HG03108 (cell line): ENCODE data around the gene KRT15.
"Not testable (repeated sequence)": the region's sequence is repeated elsewhere in the genome, so short reads cannot be mapped to it uniquely, and the experiment has no call there.

Experiments used
- ATAC-seq: cut with Tn5 transposase; IDR thresholded peaks from one replicate; pipeline ENCODE4 v1.9.1; 2021; ENCODE audit warnings: moderate library complexity; ENCODE audit not compliant: unreplicated experiment

The KRT15 gene

DNA sequence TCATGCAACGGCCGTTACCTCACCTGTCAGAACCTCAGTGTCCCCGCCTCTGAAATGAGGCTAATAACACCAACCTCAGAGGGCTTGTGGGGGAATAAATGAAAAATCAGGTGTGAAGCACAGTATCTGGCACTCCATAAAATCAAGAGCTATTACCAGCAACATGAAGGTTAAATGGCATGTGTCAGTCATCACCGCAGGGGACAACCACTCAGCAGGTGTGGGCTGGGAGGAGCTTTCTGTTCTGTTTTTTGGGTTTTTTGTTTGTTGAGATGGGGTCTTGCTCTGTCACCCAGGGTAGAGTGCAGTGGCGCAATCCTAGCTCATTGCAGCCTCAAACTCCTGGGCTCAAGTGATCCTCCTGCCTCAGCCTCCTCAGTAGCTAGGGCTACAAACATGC is 26.2 kb upstream of the KRT15 start:
- ATAC-seq, result no peak

DNA sequence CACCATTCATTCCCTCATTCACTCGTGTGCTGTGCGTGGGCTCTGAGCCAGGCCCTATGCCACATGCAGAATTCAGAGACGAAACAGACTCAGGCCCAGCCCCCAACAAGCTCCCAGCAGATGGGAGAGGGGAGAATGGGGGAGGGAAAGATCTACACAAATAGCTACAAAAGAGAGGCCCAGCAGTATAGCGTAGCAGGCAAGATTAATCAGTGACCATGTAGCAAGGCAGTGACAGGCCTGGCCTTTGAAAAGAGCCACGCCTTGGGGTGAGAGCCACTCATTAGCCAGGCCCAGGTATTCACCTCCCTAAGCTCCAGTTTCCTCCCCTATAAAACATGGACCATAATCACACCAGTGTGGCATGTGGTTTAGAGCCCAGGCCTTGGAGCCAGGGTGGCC is 25.8 kb upstream of the KRT15 start:
- ATAC-seq, result no peak

DNA sequence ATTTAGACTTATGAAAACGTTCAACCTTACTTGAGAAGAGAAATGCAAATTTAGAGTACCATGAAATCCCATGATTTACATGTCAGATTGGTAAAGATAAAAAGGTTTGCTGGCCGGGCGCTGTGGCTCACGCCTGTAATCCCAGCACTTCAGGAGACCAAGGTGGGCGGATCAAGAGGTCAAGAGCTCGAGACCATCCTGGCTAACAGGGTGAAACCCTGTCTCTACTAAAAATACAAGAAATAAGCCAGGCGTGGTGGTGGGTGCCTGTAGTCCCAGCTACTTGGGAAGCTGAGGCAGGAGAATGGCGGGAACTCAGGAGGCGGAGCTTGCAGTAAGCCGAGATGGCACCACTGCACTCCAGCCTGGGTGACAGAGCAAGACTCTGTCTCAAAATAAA is 24.1 kb upstream of the KRT15 start:
- not testable (repeated sequence) for ATAC-seq

DNA sequence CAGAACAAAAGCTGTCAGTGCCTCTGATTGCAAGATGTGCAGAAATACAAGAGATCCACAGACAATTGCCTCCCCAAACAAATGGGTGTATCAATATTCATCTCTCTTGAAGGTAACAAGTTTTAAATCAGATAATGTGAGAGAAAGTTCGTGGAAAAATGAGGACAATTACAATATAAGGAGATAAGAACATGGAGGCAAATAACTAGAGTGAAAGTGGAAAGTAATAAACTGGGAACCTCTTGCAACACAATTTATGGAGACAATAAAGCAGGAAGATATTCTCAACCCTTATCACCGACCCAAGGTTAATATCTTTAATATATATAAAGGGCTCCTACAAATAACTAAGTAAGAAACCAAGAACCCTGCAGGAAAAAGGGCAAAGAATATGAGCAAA is 23.7 kb upstream of the KRT15 start:
- ATAC-seq, result no peak

DNA sequence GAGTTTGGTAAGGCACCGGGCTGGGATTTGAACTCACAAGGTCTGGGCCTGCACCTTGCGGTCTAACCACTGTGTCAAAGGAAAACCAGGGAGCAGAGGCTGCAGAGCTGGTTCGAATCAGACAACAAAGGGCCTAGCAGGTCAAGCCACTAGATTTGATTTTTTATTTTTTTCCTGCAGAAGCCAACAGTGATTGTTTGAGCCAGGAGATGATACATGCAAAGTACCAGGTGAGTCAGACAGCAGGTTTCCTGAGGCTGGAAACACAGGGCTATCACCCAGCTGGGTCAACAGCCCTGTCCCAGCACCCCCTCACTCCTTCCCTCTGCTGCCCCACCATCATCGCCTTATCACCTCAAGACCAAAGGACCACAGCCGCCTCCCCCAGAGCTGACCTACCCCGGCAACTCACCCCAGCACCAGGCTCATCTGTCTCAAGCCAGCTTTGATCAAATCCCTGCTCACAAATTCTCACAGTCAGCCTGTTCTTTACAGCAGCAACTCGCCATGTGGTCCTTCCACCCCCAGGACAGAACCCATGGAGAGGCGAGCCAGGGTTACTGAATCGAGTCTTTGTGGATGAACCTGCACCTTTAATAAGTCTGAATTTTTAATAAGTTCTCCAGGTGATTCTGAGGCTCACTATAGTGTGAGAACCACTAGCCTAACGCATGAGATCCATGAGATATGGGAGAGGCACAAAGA is 22.4 kb upstream of the KRT15 start:
- no peak for ATAC-seq

DNA sequence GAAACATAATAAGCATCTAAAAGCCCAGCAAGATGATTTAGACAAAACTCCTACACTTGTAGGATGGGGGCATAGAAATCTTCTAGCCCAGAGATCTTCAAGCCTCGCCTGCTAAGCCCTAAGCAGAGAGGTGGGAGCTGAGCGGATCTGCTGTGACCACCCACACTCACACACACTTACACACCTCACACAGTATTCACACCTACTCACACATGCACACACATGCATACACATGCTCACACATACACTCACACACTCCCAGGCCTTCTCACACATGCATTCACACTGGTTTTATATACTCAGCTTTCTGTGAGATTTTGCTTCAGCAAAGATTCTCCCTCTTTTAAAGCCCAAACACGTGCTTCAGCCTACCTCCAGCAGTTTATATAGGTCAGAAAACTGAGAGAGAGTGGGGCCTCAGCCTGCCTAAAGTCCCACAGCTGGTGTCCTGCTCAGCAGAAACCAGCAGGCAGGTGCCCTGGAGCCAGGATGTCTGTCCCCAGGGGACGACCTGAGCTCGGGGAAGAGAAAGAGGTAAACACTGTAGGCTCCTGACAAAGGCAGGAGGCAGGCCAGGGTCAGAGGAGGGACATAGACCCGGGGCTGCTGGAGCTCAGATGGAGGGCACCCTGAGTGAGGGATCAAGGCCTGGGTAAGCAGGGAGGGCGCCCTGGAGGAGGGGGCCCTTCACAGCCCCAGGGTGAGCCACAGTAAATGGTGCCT is 21.4 kb upstream of the KRT15 start:
- ATAC-seq, result no peak

DNA sequence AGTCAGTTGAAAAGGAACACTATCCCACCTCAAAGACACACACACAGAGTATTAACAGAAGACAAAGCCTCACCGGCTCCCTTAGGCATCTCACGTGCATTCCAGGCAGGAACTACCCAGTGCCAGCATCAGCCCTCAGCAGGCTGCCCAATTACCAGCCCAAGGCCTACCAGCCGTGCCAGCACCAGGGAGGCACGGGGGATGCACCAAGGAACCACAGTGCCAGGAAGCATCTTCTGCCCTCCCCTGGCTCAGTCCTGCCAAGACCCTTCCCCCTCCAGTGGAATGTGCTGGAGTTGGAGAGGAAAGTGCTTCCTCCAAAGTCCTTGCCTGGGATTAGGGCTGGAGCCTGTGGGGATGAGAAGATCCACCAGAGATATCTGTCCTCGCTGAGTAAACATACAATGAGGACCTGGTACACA is 20.4 kb upstream of the KRT15 start:
- ATAC-seq, result no peak

DNA sequence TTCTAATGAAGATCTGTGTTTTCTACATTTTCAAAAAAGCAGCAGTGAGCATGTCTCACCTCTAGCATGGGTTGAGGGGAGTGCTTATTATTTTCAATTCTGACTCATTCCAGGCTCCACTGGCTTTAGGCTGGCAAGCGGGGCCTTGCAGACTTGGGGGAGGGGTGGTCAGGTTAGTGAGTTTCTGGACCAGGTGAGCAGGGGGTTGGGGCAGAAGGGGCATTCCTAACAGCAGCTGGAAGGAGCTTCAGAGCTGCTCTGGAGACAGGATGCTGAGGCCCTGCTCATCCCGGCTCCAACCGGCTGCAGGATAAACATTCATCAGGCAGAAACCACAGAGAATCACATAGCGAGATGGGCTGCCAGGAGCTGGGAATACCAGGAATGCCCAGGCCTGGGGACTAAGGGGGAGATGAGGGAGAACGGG is 19.9 kb upstream of the KRT15 start:
- no peak for ATAC-seq

DNA sequence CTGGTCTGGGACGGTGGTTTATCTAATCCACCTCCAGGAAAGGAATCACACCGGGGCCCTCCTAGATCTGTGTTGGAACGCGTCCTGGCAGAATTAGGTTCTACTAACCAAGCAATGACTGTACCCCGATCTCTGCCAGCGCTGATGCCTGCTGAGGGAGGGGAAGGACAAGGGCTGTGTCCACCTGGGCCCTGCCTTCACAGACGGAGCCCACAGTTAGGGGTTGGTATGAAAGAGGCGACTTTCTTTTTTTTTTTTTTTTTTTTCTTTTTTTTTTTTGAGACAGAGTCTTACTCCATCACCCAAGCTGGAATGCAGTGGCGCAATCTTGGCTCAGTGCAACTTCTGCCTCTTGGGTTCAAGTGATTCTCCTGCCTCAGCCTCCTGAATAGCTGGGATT is 19.3 kb upstream of the KRT15 start:
- ATAC-seq, result no peak

DNA sequence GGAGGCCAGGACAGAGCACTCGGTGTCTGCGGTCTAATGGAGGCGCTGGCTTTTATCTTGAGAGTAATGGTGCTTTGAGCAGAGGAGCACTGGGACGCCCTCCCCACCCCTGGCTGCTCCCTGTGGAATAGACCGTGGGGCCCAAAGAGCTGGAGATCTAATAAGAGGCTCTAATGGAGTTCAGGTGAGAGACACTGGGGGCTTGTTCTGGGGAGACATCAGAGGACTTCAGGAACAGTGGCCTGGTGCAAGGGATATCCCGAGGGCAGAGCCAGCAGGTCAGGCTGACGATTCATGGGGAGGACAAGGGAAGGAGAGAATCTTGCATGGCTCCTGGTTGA is 18.9 kb upstream of the KRT15 start:
- ATAC-seq, result no peak

DNA sequence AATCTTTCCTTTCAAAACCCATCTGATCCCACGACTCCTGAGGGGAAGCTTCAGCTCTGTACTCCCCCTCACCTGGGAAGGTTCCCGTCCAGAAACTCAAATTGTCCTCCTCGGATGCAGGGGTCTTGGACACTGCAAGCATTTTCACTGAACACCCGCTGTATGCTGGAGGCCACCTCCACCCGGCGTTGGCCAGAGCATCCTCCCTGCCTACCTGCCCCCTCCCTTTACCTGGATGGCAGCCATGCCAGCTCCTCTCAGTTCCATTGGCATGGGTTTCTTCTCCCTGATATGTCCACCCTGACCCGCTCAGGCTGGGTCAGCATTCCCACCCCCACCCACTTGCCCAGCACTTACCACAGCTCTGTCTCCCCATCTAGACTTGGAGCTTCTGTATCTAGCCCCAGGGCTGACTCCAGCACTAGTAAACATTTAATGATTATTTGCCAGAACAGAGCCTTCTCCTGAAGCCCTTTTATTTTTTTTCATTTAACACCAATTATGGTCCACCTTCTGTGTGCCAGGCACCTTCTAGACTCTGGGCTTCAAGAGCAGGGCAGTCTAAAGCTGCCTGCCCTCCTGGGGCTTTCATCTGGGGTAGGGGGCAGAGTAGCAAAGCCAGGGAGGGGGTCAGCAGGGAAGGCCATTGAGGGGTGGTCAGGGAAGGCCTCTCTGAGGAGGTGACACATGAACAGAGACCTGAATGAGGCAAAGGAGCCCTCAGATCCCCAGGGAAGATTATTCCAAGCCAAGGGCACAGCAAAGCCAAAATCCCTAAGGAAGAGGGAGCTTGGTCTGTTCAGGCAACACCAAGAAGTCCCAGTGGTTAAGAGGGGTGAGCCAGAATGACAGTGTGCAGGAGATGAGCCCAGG is 18.3 kb upstream of the KRT15 start:
- no peak for ATAC-seq

DNA sequence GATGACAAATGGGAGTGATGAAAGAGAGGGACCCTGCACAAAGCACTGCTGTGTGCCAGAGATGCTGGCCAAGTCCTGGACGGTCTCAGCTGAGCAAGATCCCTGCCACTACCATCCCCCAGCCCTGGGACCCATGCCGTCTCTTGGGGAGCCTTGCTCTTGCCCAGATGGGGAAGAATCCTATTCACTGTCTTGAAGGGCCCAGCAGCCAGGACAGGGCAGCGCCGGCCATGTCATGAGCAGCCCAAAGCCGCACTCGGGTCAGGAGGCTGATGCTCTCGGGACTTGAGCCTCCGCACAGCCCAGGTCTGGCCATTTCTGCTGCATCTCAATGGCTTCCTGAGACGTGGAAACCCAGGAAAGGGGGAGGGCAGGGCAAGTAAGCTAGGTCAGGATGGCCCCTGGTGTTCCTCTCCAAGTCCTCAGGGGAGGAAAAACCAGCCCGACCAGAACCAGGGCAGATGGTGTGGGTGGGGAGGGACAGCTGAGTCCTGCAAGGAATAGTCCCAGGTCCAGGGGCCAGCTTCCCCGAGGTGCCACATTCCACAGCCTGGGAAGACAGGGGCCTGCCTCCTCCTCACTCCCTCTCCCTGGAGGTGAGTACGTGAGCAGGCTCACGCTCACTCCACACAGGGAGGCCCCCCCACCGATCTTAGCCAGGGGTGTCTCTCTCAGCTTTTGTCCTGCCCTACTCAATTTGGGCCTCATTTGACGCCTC is 17.2 kb upstream of the KRT15 start:
- no peak for ATAC-seq

DNA sequence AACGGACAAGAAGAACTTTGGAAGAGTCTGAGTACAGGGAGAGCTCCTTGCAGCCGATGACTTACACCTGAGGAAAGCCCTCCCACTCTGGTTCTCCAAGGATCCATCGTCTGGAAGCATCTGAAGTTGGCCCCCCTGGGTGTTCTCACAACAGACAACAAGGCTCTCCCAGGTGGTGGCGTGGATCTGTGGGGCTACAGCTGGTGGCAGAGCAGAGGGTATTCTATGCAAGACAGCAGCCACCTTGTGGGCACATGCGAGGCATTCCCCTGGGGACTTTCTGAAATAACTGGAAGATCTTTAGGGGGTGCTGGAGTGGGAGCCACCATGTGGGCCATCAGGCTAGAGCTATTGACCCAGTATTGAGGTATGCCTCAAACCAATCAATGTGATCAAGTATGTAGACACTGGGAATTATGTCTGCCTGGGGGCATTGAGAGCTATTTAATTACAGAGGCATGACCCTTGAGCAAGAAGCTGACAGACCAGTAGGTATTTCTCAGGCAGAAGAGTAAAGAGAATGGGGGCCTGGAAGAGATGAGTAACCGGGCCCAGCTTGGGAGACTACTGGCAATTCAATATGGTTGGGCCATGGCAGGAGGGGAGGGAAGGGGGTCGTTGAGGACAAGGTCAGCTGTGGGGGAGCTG is 16.3 kb upstream of the KRT15 start:
- ATAC-seq, result no peak

DNA sequence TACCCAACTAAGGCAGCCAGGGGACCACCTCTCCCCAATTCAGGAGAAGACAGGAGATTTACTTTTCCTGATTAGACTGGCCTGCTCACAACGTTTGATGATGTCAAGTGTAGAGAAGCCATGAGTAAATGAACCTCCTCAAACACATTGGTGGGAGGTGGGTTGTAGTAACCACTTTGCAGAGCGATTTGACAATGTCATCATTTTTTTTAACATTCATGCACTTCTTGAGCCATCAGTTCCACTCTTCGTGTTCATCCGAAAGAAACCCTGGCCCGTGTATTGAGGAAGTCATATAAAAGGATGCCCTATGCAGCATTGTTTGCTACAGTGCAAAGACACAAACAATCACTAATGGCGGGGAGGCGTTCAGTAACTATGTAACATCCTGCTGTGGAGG is 14.9 kb upstream of the KRT15 start:
- ATAC-seq, result no peak

DNA sequence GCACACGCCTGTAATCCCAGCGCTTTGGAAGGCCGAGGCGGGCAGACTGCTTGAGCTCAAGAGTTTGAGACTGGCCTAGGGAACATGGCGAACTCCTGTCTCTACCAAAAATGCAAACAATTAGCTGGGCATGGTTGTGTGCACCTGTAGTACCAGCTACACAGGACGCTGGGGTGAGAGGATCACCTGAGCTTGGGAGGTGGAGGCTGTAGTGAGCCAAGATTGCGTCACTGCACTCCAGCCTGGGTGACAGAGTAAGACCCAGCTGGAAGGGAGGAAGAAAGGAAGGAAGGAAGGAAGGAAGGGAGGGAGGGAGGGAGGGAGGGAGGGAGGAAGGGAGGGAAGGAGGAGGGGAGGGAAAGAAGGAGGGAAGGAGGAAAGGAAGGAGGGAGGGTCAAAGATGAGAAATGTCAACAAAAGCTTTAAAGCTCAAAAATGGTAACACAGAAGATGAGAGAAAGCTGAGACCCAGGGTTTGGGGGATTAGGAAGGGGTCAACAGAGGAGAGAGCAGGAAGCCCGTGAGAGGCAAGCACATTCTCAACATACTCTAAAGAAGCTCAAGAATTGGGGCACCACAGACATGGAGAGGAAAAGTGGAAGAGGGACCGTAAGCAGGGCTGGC is 14.4 kb upstream of the KRT15 start:
- no peak for ATAC-seq

DNA sequence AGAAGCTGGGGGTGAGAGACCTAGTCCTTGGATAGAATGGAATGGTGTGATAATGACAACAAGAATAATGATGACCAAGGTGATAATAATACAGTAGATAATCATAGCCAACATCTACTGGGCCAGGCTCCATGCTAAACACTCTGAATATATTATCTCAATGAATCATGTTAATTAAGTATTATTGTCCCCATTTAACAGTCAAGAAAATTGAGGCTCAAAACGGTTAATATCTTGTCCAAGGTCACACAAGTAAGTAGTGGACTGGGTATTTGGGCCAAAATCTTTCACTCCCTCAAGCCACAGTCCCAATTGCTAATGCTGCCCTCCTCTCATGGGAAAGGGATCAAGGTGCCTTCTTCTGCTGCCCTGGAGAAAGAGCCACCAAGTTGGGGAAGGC is 13.3 kb upstream of the KRT15 start:
- ATAC-seq, result no peak

DNA sequence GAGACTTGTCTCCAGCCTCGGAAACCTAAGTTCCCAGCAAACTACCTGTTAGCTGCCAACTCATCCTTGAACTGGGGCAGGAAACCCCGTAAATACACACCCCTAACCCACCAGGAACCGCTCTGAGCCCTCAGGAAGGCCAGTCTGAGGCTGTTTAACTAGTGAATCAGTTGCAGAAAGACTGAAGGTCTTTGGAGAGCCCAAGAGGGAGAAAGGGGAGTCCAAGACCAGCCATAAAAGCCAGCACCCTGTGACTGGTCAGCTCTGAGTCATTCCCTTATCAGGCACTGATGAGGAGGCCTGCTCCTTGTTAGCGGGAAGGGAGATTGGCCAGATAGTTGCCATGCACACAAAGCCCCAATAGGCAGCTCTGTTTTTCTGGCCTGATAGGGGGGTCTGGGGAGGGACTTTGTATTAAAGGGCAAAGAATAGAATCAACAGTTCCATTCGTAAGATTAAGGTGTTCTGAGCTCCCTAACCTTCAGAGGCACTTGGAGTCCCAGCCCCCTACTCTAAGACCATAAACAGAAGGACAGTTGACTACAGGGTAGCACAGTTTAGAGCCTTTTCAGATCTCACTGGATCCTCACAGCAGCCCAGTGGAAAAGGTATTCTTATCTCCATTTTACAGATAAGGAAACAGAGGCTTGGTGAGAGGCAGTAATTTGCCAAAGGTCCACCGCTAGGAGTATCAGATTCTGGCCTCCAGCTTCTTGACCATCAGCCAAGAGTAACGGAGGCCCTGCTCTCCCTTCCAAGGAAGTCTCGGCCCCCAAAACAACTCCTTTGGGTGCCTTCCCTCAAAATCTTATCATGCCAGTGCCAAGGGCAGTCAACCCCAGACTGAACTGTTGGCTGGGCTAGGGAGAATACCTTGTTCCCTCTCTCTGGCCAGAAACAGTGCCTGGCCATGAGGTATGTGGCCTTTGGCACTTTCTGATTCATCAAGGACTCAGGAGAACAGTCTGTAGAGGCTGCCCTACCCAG is 11.7 kb upstream of the KRT15 start:
- no peak for ATAC-seq

DNA sequence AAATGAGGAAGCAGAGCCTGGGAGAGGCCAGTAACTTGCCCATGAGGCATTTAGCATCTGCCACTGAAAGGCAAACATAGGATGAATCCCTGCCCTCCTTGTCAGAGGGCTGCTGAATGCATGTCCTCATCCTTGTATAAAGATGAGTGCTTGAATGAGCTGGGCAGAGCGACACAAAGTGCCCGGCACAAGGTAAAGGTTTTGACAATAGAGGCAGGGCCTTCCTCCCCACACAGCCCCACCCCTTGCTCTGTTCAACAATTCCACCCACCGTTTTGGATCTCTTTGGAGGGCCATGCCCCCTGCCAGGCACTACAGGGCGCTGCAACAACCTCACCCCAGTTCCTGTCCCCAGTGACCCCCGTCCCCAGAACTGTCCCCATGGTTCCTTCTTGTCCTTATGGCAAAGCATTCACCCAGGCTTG is 10.8 kb upstream of the KRT15 start:
- no peak for ATAC-seq

DNA sequence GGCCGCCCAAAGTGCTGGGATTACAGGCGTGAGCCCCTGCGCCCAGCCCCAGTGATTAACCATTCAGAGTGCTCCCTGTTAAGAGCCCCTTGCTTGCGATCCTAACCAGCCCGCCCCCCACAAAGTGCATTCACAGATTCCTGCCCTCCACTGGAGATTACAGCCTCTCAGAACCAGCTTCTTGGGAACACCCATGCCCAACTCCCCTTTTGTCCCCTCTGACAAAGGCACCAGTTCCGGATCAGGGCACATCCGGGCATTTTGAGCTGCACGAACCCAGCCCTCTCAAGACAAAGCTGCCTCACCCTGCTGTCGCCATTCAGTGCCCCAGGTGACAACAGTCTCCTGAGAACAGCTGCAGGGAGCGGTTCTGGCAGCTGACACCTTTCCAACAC is 10.3 kb upstream of the KRT15 start:
- ATAC-seq, result no peak
